ENCODE data around the gene DNAAF1.

The DNAAF1 gene

GRCh38 chr16:84156342-84156784 is 11.3 kb downstream of the DNAAF1 start:
- H3K36me3 ChIP-seq (replicated peaks) = no peaks in the 10 kb centered on the region
- H3K27ac ChIP-seq = no peak overlapping the region
- DNase-seq = no peak
- in situ Hi-C loops (cut with HindIII; ENCODE audit: low pct_ligation_motif_present, low sequenced_read_pairs) = no loop called here
- TF ChIP-seq CTCF (IDR thresholded peaks at IDR 0.05; ENCODE audit: low read depth, low read length, missing control alignments) = peak; percentile 15
- peaks cover 13% of the 10 kb centered on the region for H3K27me3 ChIP-seq (replicated peaks)
- H3K4me3 ChIP-seq (ENCODE audit: low read depth, low read length) = no peak overlapping the region

- no peak overlapping the region for H3K4me3 ChIP-seq (ENCODE audit: low read depth, low read length)
- no peaks in the 10 kb centered on the region for H3K36me3 ChIP-seq (replicated peaks)
- peaks cover 13% of the 10 kb centered on the region for H3K27me3 ChIP-seq (replicated peaks)
- no peak for DNase-seq
- in situ Hi-C loops (cut with HindIII; ENCODE audit: low pct_ligation_motif_present, low sequenced_read_pairs) = no loop called here
- no peak overlapping the region for H3K27ac ChIP-seq
- no peak for TF ChIP-seq CTCF (IDR thresholded peaks at IDR 0.05; ENCODE audit: low read depth, low read length, missing control alignments)
Observed at GRCh38 chr16:84159007-84159406, 13.9 kb downstream of the DNAAF1 start.

GRCh38 chr16:84159800-84160199 is 14.7 kb downstream of the DNAAF1 start:
- H3K27me3 ChIP-seq (replicated peaks) = peaks cover 15% of the 10 kb centered on the region
- H3K36me3 ChIP-seq (replicated peaks) = no peaks in the 10 kb centered on the region
- H3K27ac ChIP-seq = no peak overlapping the region
- no peak for TF ChIP-seq CTCF (IDR thresholded peaks at IDR 0.05; ENCODE audit: low read depth, low read length, missing control alignments)
- H3K4me3 ChIP-seq (ENCODE audit: low read depth, low read length) = no peak overlapping the region
- in situ Hi-C loops (cut with HindIII; ENCODE audit: low pct_ligation_motif_present, low sequenced_read_pairs) = no loop called here
- DNase-seq = no peak

- Histone ChIP-seq H3K27ac (no peak overlapping the region), H3K27me3 (replicated peaks) (peaks cover 20% of the 10 kb centered on the region), H3K36me3 (replicated peaks) (no peaks in the 10 kb centered on the region), H3K4me3 (ENCODE audit: low read depth, low read length) (no peak overlapping the region)
- no peak for TF ChIP-seq CTCF (IDR thresholded peaks at IDR 0.05; ENCODE audit: low read depth, low read length, missing control alignments)
- DNase-seq = no peak
- in situ Hi-C loops (cut with HindIII; ENCODE audit: low pct_ligation_motif_present, low sequenced_read_pairs) = no loop called here
Observed at GRCh38 chr16:84161037-84161436, 15.9 kb downstream of the DNAAF1 start.

GRCh38 chr16:84161801-84162200 is 16.7 kb downstream of the DNAAF1 start:
- Histone ChIP-seq H3K36me3 (replicated peaks) (no peaks in the 10 kb centered on the region), H3K27ac (no peak overlapping the region), H3K4me3 (ENCODE audit: low read depth, low read length) (no peak overlapping the region), H3K27me3 (replicated peaks) (peaks cover 21% of the 10 kb centered on the region)
- TF ChIP-seq CTCF (IDR thresholded peaks at IDR 0.05; ENCODE audit: low read depth, low read length, missing control alignments) = no peak
- in situ Hi-C loops (cut with HindIII; ENCODE audit: low pct_ligation_motif_present, low sequenced_read_pairs) = no loop called here
- DNase-seq = no peak

- Histone ChIP-seq H3K27me3 (replicated peaks) (peaks cover 10% of the 10 kb centered on the region), H3K36me3 (replicated peaks) (no peaks in the 10 kb centered on the region)
Observed at GRCh38 chr16:84165746-84166145, 20.6 kb downstream of the DNAAF1 start.

More at GRCh38 chr16:84165746-84166145, 20.6 kb downstream of the DNAAF1 start:
- no peak for TF ChIP-seq CTCF (IDR thresholded peaks at IDR 0.05; ENCODE audit: low read depth, low read length, missing control alignments)
- H3K27ac ChIP-seq = no peak overlapping the region
- in situ Hi-C loops (cut with HindIII; ENCODE audit: low pct_ligation_motif_present, low sequenced_read_pairs) = no loop called here
- DNase-seq = no peak
- no peak overlapping the region for H3K4me3 ChIP-seq (ENCODE audit: low read depth, low read length)

Data from brain microvascular endothelial cell (primary cell).